ENCODE results near the gene KIAA1328.
"Not testable (repeated sequence)": the region's sequence is repeated elsewhere in the genome, so short reads cannot be mapped to it uniquely, and the experiment has no call there.

Gene KIAA1328

DNA sequence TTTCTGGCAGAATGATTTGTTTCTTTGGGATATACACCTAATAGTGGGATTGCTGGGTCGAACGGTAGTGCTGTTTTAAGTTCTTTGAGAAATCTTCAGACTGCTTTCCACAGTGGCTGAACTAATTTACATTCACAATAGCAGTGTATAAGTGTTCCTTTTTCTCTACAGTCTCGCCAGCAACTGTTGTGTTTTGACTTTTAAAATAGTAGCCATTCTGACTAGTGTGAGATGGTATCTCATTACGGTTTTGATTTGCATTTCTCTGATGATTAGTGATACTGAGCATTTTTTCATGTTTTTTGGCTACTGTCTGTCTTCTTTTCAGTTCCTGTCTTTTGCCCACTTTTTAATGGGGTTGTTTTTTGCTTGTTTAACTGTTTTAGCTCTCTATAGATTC lies 306.2 kb downstream of the KIAA1328 start:
- no peak for DNase-seq (ENCODE audit: low read depth in 4 of 4, low spot score in 1 of 4)

DNA sequence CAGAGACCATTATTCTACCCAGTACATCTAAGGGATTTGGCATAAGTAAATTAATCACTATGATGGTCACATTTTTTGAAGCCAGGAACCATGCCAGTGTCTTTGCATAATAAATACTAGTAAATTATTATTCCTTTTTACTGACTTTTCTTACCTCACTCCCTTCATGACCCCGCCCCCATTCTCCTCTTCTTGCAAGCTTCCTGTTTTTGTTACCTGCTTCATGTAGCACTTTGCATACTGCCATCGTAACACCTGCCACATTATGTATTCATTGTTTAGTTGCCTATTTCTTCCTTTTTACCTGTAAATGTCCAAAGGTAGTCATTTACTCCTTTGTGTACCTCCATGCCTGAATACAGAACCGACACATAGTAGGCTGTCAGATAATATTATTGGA lies 309.5 kb downstream of the KIAA1328 start:
- no peak for DNase-seq (ENCODE audit: low read depth in 4 of 4, low spot score in 1 of 4)

GRCh38 chr18:37139876-37140275 lies 310.9 kb downstream of the KIAA1328 start:
- no peak for DNase-seq (ENCODE audit: low read depth in 4 of 4, low spot score in 1 of 4)

DNA sequence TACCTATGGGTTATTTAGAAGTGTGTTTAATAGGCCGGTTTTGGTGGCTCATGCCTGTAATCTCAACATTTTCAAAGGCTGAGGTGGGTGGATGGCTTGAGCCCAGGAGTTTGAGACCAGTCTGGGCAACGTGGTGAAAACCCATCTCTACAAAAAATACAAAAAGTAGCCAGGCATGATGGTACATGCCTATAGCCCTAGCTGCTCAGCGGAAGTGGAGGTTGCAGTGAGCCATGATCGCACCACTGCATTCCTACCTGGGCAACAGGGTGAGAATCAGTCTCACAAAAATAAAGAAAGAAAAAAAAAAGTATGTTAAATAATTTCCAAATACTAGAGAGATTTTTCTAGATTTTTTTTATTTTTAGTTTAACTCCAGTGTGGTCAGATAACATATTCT lies 316.0 kb downstream of the KIAA1328 start:
- no peak for DNase-seq (ENCODE audit: low read depth in 4 of 4, low spot score in 1 of 4)

DNA sequence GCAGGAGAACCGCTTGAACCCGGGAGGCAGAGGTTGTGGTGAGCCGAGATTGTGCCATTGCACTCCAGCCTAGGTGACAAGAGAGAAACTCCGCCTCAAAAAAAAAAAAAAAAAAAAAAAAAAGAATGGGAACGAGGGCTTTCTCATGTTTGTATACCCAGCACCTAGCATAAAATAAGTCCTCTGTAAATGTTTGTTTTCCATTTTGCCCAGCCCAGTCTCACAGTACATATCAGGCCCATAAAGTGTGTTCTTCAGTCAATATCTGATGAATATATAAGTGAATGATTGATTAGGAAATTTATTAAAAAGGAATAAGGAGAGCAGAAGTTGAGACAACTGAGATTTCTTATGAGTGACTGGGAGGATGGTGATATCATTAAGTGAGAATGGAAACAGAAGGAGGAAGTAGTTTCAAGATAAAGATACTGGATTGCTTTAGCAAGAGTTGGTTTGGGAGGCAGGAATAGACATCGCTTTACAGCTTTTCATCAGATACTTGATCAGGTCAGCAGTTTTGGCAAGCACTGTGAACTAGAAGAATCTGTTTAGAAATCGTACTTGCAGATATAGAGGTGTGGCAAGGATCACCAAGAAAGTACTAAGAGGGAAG lies 327.5 kb downstream of the KIAA1328 start:
- no peak for DNase-seq (ENCODE audit: low read depth in 4 of 4, low spot score in 1 of 4)

GRCh38 chr18:37160038-37160820 lies 331.3 kb downstream of the KIAA1328 start:
- DNase-seq (ENCODE audit: low read depth in 4 of 4, low spot score in 1 of 4): no peak

DNA sequence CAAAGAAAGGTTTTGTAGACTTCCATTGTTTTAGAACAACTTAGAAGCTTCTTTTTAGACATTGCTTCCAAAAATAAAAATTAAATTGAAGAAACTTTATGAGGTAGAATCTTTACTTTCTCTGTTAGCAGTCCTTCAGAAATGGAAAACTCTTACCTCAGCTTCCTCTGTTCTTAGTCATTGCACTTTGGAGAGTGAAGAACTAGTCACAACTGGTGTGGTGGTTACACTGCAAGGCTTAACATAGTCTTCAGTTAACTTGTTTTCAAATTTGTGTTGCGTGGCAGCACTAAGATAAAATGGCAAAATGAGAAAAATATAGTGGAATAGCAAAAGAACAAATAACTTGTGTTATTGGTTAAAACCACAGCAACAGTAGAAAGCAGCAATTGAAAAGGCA lies 332.6 kb downstream of the KIAA1328 start:
- no peak for DNase-seq (ENCODE audit: low read depth in 4 of 4, low spot score in 1 of 4)

DNA sequence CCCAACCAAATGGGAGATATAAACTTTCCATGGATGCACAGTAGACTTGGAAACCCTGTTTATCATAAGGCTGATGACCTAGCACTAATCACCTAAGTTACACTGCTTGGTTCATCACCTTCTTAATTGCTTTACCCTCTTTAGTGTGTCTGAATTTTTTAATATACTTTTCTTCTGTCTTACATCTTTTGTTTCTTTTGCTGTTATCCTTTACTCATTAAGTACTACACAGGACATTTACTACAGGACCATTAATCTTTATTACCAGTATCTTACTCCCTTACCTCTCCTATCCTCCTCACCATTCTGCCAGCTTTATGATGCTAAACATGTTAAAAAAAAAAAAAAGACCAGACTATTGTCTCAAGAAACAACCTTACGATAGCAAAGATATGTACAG lies 333.6 kb downstream of the KIAA1328 start:
- no peak for DNase-seq (ENCODE audit: low read depth in 4 of 4, low spot score in 1 of 4)

DNA sequence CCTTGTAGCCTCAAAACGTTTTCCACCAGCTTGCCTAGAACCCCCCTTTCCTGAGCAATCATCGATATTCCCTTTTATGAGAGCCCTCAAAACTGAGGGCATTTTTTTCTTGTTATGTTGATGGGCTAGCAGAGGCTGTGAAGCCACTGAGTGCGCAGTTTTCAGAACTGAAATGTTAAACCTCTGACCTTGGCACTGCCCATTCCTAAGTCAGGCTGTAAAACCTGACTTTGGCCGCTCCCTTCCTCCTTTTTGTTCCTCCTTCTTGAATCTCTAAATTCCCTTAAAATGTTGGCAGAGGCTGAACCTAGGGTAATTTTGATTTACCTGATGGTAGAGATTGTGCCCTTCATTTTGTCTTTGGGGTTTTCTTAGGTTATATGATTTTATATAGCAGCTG lies 334.2 kb downstream of the KIAA1328 start:
- DNase-seq (ENCODE audit: low read depth in 4 of 4, low spot score in 1 of 4): no peak

GRCh38 chr18:37166491-37166890 lies 337.6 kb downstream of the KIAA1328 start:
- DNase-seq (ENCODE audit: low read depth in 4 of 4, low spot score in 1 of 4): no peak

DNA sequence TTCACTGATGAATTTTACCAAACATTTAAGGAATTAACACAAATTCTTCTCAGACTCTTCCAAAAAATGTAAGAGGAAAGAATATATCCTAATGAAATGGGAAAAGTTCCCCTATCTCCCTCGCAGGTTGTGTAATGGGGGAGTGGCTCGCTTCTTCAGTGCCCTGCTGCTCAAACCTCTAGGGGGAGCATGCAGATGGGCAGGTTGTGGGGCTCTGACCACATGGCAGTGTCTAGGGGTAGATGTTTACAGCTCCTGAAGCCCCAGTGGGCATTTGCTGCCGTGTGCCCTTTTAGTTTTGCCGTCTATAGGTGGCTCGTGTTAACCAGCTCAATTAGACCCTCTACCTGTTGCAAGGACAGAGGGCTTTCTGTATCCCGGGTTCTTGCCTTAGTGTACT lies 338.0 kb downstream of the KIAA1328 start:
- DNase-seq (ENCODE audit: low read depth in 4 of 4, low spot score in 1 of 4): not testable (repeated sequence)

GRCh38 chr18:37170984-37171383 lies 342.1 kb downstream of the KIAA1328 start:
- DNase-seq (ENCODE audit: low read depth in 4 of 4, low spot score in 1 of 4): no peak

DNA sequence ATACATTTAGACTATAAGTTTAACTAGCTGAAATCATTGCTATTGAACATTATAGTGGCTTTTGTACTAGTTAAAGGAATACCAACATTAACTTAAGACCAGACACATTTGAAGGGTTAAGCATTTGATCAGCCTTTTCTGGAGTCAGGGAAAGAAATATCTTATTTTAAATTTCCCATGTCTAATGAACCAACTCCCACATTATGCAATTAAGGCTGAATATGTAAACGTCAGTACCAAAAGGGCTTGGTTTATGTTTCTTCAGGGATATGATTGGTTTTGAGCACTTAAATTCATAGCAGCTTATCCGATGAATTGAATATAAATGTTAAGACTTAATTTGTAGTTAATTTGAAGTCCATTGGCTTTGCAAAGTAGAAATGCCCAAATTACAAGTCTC lies 344.5 kb downstream of the KIAA1328 start:
- DNase-seq (ENCODE audit: low read depth in 4 of 4, low spot score in 1 of 4): no peak

DNA sequence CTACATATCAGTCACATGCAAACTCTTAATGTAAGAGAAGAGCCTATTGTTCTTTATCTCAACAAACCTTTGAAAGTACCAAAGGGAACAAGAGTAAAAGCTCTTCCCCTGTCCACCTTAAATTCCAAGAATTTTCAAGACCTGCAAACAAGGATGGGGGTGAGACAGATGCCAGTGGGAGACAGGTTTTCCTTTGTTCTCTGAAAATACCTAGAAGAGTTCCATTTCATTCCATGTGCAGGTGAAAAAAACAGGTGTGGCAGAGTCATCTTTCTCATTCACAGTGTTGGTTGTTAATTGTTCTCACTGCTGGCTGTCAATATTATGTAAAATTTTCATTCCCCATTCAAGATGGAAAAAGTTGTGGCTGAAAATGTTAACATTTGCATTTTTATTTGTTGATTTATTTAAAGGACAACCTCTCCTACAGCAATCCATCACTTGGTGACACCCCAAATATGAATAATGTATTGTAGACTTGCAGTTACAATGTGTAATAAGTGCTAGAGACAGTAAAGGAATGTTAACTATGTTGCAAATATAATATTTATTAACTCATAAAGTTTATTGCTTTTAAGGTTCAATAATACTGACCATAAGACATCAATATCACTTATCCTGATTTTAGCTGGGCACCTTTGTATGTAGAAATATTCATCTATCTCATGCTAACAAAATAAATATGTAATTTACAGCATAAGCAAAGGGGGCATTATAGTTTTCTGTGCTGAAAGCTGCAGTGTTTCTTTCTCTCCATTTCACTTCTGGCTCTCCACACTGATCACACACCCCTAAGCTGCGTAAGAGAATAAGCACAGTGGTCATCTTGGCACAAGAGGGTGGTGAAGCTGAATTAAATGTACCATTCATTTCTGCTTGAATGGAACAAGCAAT lies 347.0 kb downstream of the KIAA1328 start:
- no peak for DNase-seq (ENCODE audit: low read depth in 4 of 4, low spot score in 1 of 4)

DNA sequence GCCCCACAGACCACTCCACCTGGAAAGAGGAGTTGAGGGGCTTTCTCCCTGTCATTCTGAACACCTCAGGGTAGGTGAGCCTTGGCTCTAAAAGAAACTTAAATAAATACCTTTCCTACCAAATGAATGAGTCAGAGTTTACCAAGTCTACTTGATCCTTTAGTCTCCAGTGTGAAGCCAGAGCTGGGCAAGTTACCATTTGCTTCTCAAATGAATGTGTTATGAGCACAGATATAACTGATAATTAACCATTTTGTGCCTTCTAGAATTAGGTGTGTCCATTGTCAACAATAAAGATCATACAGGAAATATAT lies 347.7 kb downstream of the KIAA1328 start:
- DNase-seq (ENCODE audit: low read depth in 4 of 4, low spot score in 1 of 4): no peak

GRCh38 chr18:37179384-37179783 lies 350.5 kb downstream of the KIAA1328 start:
- DNase-seq (ENCODE audit: low read depth in 4 of 4, low spot score in 1 of 4): no peak

DNA sequence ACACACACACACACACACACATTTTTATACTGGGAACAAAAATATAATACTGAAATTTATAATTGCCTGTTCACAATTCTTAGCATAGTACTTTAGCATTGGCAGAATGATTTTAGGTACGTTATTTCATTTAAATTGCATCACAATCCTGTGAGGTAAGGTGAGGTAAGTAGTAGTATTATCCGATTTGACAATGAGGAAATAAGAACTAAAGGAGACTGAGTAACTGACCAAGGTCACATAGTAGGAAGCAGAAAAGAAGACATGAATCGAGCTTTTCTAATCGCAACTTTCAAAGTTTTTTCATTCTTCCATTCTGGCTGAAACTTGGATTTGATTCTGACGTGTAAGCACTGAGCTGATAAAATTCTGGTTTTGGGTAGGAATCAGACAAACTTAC lies 351.2 kb downstream of the KIAA1328 start:
- no peak for DNase-seq (ENCODE audit: low read depth in 4 of 4, low spot score in 1 of 4)

- no peak for DNase-seq (ENCODE audit: low read depth in 4 of 4, low spot score in 1 of 4)
These were observed 353.6 kb downstream of the KIAA1328 start for GRCh38 chr18:37182340-37183135.

DNA sequence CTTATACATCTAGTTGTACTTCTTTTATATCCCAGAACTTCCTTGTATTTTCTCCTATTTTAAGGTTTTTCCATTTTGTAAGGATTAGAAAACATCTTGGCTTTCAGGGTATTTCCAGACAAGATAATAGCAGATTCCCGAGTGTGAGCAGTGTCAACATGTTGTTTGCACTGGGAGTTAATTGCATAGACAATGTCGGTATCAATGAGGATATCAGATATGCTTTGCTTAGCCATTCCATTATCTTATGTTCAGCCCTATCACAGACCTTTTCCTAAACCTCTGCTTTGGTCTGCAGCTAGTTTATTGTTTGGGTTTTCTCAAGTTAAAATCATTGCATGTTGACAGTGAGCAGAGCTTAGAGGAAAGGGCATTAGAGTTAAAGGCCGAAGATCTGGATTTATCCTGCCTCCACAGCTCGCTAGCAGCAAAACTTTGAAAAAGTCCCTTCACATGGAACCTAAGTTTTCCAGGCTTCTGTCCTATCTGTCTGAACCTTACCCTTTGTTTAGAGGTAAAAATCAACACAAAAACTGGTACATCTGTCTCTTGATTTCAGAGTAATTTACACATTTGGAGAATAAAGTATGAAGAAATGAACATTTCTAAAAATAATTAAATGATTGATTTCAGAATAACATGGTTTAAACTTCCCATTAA lies 355.4 kb downstream of the KIAA1328 start:
- no peak for DNase-seq (ENCODE audit: low read depth in 4 of 4, low spot score in 1 of 4)

DNA sequence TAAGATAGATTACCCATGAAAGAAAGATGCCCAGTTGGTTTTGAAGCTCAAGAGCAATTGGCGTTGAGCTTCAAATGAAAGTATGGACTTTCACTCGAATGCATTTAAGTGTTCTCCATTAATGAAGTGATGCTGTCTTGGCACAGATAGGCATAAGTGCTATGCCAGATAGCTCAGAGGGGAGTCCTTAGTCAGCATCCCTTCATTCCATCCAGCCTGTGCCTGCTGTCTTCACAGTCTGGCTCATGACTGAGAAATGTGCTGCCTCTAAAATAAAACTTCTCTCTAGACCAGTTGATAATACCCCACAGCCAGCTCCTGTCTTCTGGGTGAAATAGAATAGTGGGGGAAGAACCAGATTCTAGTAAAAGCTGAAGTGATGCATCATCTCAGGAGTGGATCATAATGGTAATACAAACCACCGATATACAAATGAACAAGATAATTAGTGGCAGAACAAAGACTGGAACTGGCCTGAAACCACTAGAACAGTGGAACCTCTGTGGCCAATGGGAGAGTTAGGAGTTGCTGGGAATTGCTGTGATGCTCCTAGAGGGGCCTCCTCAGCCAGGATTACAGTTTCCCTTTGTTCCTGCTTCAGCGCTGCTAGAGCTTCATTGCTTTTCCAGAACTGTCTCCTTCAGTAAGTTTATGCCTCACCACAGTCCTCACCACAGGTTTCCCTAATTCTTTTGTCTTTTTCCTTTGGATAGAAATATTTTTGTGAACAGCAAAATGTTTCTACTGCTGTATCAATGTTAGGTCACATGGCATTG lies 359.3 kb downstream of the KIAA1328 start:
- DNase-seq (ENCODE audit: low read depth in 4 of 4, low spot score in 1 of 4): no peak
